Neural progenitor cell (in vitro differentiated cells): ENCODE data around the gene FBXL19. TPM values are rescaled to one million over a fixed set of nuclear protein-coding genes. Genes with fewer than 3 reads are reported as not detected.

ENCODE experiments used
- DNase-seq: peaks from one replicate; pipeline ENCODE4 v3.0.0-alpha.2; 2016; ENCODE audit warnings: low spot score
- H2AFZ ChIP-seq: fragments of 200-600 bp; sonication (generic); replicated peaks from 2 replicates; pipeline ENCODE4 v1.6.1; 2016; ENCODE audit warnings: antibody characterized with exemption
- H3F3A ChIP-seq: fragments of 200-600 bp; sonication (generic); 2 replicates; pipeline ENCODE4 v1.6.1; 2016; ENCODE audit warnings: antibody characterized with exemption, low read depth
- H3K27ac ChIP-seq: fragments of 200-600 bp; sonication (generic); 2 replicates; pipeline ENCODE4 v1.5.1; 2016; ENCODE audit warnings: mild to moderate bottlenecking
- H3K27me3 ChIP-seq: fragments of 200-600 bp; sonication (generic); 2 replicates; pipeline ENCODE4 v1.6.1; 2016; ENCODE audit warnings: mild to moderate bottlenecking, moderate library complexity
- H3K36me3 ChIP-seq: fragments of 200-600 bp; sonication (generic); 2 replicates; pipeline ENCODE4 v1.5.1; 2016
- H3K4me1 ChIP-seq: fragments of 200-600 bp; sonication (generic); 2 replicates; pipeline ENCODE4 v1.6.1; 2016; ENCODE audit warnings: mixed run types
- H3K4me2 ChIP-seq: fragments of 200-600 bp; sonication (generic); 2 replicates; pipeline ENCODE4 v1.6.1; 2016
- H3K4me3 ChIP-seq: fragments of 200-600 bp; sonication (generic); 2 replicates; pipeline ENCODE4 v1.5.1; 2016
- H3K79me2 ChIP-seq: fragments of 200-600 bp; sonication (generic); 2 replicates; pipeline ENCODE4 v1.6.1; 2016; ENCODE audit warnings: low read depth
- H3K9ac ChIP-seq: fragments of 200-600 bp; sonication (generic); 2 replicates; pipeline ENCODE4 v1.6.1; 2016
- H3K9me3 ChIP-seq: fragments of 200-600 bp; sonication (generic); 2 replicates; pipeline ENCODE4 v1.5.1; 2016; ENCODE audit warnings: low read depth
- H4K20me1 ChIP-seq: fragments of 200-600 bp; sonication (generic); 2 replicates; pipeline ENCODE4 v1.6.1; 2016; ENCODE audit warnings: low read depth
- H3K27ac Mint-ChIP-seq: 3 replicates; pipeline ENCODE4 v1.8.0; 2021; ENCODE audit warnings: mixed read lengths
- H3K27me3 Mint-ChIP-seq: 2 replicates; pipeline ENCODE4 v1.8.0; 2022; ENCODE audit warnings: low read depth, mild to moderate bottlenecking, inconsistent platforms, moderate library complexity, mixed read lengths; ENCODE audit not compliant: insufficient read depth
- H3K36me3 Mint-ChIP-seq: 3 replicates; pipeline ENCODE4 v1.8.0; 2021; ENCODE audit warnings: mixed read lengths
- H3K4me1 Mint-ChIP-seq: 3 replicates; pipeline ENCODE4 v1.8.0; 2021; ENCODE audit warnings: mixed read lengths
- H3K4me3 Mint-ChIP-seq: 3 replicates; pipeline ENCODE4 v1.8.0; 2021; ENCODE audit warnings: mild to moderate bottlenecking, moderate library complexity, mixed read lengths
- H3K9me3 Mint-ChIP-seq: 3 replicates; pipeline ENCODE4 v1.8.0; 2020; ENCODE audit warnings: mixed read lengths
- EZH2 ChIP-seq: fragments of 200-600 bp; sonication (generic); IDR thresholded peaks from 2 replicates; pipeline ENCODE4 v1.6.1; 2017; ENCODE audit warnings: antibody characterized with exemption, mild to moderate bottlenecking, moderate library complexity
- EZH2phosphoT487 ChIP-seq: fragments of 200-600 bp; sonication (generic); IDR thresholded peaks from 2 replicates; pipeline ENCODE4 v1.6.1; 2017; ENCODE audit warnings: antibody characterized with exemption
- total RNA-seq: library from RNA; depleted of rRNA; stranded (reverse); fragments of >200 nt; gene quantifications from 2 replicates; pipeline ENCODE4 v1.2.3, GENCODE V29; 2015; ENCODE audit warnings: low replicate concordance
- TF ChIP-seq, protein P1 (sequence below): fragments of 200-600 bp; sonication (generic); IDR thresholded peaks from 2 replicates; pipeline ENCODE4 v1.5.1; 2017; ENCODE audit warnings: antibody characterized with exemption, mild to moderate bottlenecking

FBXL19 gene, protein sequence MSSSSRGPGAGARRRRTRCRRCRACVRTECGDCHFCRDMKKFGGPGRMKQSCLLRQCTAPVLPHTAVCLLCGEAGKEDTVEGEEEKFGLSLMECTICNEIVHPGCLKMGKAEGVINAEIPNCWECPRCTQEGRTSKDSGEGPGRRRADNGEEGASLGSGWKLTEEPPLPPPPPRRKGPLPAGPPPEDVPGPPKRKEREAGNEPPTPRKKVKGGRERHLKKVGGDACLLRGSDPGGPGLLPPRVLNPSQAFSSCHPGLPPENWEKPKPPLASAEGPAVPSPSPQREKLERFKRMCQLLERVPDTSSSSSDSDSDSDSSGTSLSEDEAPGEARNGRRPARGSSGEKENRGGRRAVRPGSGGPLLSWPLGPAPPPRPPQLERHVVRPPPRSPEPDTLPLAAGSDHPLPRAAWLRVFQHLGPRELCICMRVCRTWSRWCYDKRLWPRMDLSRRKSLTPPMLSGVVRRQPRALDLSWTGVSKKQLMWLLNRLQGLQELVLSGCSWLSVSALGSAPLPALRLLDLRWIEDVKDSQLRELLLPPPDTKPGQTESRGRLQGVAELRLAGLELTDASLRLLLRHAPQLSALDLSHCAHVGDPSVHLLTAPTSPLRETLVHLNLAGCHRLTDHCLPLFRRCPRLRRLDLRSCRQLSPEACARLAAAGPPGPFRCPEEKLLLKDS
- total RNA-seq: 9.2 and 76.7 TPM in 2 replicates

GRCh38 chr16:30923554-30924075 is at the start of gene FBXL19:
TSS of gene FBXL19 (plus strand) at chr16:30923572. CDS start at chr16:30925755, 2,183 bp downstream.
- no peaks in the 10 kb centered on the region for H3K9me3 ChIP-seq
- H3K9me3 Mint-ChIP-seq: no peaks in the 10 kb centered on the region
- H3K27ac Mint-ChIP-seq: peak within 1 kb of the TSS; percentile 100
- H3K9ac ChIP-seq: peak within 1 kb of the TSS; percentile 76
- H4K20me1 ChIP-seq: peaks cover 30% of the 10 kb centered on the region
- DNase-seq: peak; percentile 89
- peak within 1 kb of the TSS; percentile 88 for H3K27ac ChIP-seq
- H3K4me3 Mint-ChIP-seq: peak within 1 kb of the TSS; percentile 100
- H3K4me3 ChIP-seq: peak within 1 kb of the TSS; percentile 77
- no peaks in the 10 kb centered on the region for H3K4me1 ChIP-seq
- no peaks in the 10 kb centered on the region for H3K36me3 ChIP-seq
- no peaks in the 10 kb centered on the region for H3K27me3 ChIP-seq
- TF ChIP-seq, protein P1, sequence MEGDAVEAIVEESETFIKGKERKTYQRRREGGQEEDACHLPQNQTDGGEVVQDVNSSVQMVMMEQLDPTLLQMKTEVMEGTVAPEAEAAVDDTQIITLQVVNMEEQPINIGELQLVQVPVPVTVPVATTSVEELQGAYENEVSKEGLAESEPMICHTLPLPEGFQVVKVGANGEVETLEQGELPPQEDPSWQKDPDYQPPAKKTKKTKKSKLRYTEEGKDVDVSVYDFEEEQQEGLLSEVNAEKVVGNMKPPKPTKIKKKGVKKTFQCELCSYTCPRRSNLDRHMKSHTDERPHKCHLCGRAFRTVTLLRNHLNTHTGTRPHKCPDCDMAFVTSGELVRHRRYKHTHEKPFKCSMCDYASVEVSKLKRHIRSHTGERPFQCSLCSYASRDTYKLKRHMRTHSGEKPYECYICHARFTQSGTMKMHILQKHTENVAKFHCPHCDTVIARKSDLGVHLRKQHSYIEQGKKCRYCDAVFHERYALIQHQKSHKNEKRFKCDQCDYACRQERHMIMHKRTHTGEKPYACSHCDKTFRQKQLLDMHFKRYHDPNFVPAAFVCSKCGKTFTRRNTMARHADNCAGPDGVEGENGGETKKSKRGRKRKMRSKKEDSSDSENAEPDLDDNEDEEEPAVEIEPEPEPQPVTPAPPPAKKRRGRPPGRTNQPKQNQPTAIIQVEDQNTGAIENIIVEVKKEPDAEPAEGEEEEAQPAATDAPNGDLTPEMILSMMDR: no peak
- TF ChIP-seq EZH2: no peak
- no peak for TF ChIP-seq EZH2phosphoT487
- H2AFZ ChIP-seq: peak within 1 kb of the TSS; percentile 92
- peaks cover 5% of the 10 kb centered on the region for H3F3A ChIP-seq
- peaks cover 17% of the 10 kb centered on the region for H3K27me3 Mint-ChIP-seq
- H3K36me3 Mint-ChIP-seq: peaks cover 2% of the 10 kb centered on the region
- peaks cover 21% of the 10 kb centered on the region for H3K4me1 Mint-ChIP-seq
- peaks cover 28% of the 10 kb centered on the region for H3K79me2 ChIP-seq
- peak within 1 kb of the TSS; percentile 95 for H3K4me2 ChIP-seq

DNA sequence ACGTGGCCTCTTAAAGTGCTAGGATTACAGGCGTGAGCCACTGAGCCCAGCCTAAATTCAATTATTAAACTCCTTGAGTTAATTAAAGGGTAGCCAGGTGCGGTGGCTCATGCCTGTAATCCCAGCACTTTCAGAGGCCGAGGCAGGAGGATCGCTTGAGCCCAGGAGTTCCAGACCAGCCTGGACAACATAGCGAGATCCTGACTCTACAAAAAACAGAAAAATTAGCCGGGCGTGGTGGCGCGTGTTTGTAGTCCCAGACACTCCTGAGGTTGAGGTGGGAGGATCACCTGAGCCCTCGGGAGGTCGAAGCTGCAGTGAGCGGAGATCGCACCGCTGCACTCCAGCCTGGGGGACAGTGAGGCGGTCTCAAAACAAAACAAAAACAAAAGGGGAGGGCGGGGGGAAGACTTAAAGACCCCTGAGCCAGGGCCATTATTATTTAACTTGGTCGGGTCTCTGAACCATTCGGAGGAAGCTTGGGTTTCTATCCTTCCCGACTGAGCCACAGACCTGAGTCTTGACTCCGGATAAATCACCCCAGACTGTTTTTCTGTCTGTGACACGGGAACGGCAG is 49.0 kb upstream of the FBXL19 start:
- H3F3A ChIP-seq: peaks cover 23% of the 10 kb centered on the region
- no peak overlapping the region for H3K27ac ChIP-seq
- peak overlapping the region; percentile 96 for H2AFZ ChIP-seq
- no peak for TF ChIP-seq EZH2
- TF ChIP-seq EZH2phosphoT487: no peak
- TF ChIP-seq, protein P1: no peak
- H3K9me3 ChIP-seq: no peaks in the 10 kb centered on the region
- Mint-ChIP-seq H3K4me1 (peaks cover 23% of the 10 kb centered on the region), H3K27ac (peak overlapping the region; percentile 92), H3K4me3 (peak overlapping the region; percentile 96), H3K27me3 (peaks cover 6% of the 10 kb centered on the region), H3K9me3 (no peaks in the 10 kb centered on the region), H3K36me3 (peaks cover 10% of the 10 kb centered on the region)
- H4K20me1 ChIP-seq: no peaks in the 10 kb centered on the region
- peak overlapping the region; percentile 85 for H3K4me3 ChIP-seq
- H3K36me3 ChIP-seq: no peaks in the 10 kb centered on the region
- no peak for DNase-seq
- H3K9ac ChIP-seq: peak overlapping the region; percentile 45
- peaks cover 30% of the 10 kb centered on the region for H3K79me2 ChIP-seq
- peaks cover 12% of the 10 kb centered on the region for H3K4me1 ChIP-seq
- H3K4me2 ChIP-seq: peak overlapping the region; percentile 95
- no peaks in the 10 kb centered on the region for H3K27me3 ChIP-seq

- no peaks in the 10 kb centered on the region for H3K36me3 ChIP-seq
- H3K4me1 Mint-ChIP-seq: peaks cover 23% of the 10 kb centered on the region
These were observed 48.3 kb upstream of the FBXL19 start for GRCh38 chr16:30874821-30875717.

More at GRCh38 chr16:30874821-30875717, 48.3 kb upstream of the FBXL19 start:
- Mint-ChIP-seq H3K36me3 (peaks cover 10% of the 10 kb centered on the region), H3K9me3 (no peaks in the 10 kb centered on the region), H3K4me3 (peak overlapping the region; percentile 96), H3K27me3 (peaks cover 7% of the 10 kb centered on the region), H3K27ac (peak overlapping the region; percentile 100)
- Histone ChIP-seq H3K9ac (peak overlapping the region; percentile 85), H3K79me2 (peaks cover 30% of the 10 kb centered on the region), H3K4me3 (peak overlapping the region; percentile 85), H3K9me3 (no peaks in the 10 kb centered on the region), H3F3A (peaks cover 23% of the 10 kb centered on the region), H2AFZ (peak overlapping the region; percentile 96), H4K20me1 (no peaks in the 10 kb centered on the region), H3K4me2 (peak overlapping the region; percentile 95), H3K4me1 (peaks cover 12% of the 10 kb centered on the region), H3K27me3 (no peaks in the 10 kb centered on the region), H3K27ac (peak overlapping the region; percentile 82)
- DNase-seq: peak; percentile 97
- TF ChIP-seq EZH2 (peak; percentile 36), EZH2phosphoT487 (no peak)
- TF ChIP-seq, protein P1: no peak
